WTC11 (cell line): ENCODE measurements around the gene DTL. TPM values are rescaled to one million over a fixed set of nuclear protein-coding genes. Genes with fewer than 3 reads are reported as not detected.

Experiments used
- ATAC-seq: fragments of 200-7000 bp; cut with Tn5 transposase; 2 replicates; pipeline ENCODE4 v1.10.0; 2021; ENCODE audit warnings: mild to moderate bottlenecking, moderate library complexity
- Bru-seq: library from RNA; stranded (reverse); fragments of 400-500 nt; gene quantifications from one replicate; lab custom pipeline; 2021; lab: Mats Ljungman, UMichigan
- CTCF ChIA-PET: fragments of 300-600 bp; sonication (Branson Sonifier 250); formaldehyde crosslinking; loops from one replicate; lab custom pipeline; 2021; ENCODE audit warnings: antibody characterized with exemption; lab: Charles Lee
- POLR2A ChIA-PET: fragments of 350-600 bp; sonication (Branson Sonifier 250); formaldehyde crosslinking; loops from one replicate; lab custom pipeline; 2021; ENCODE audit warnings: antibody characterized with exemption; lab: Charles Lee
- DNase-seq: peaks from one replicate; pipeline ENCODE4 v3.0.0; 2021; ENCODE audit warnings: low spot score
- H3K27ac Mint-ChIP-seq: 2 replicates; pipeline ENCODE4 v1.8.0; 2021; ENCODE audit warnings: mixed read lengths
- H3K27me3 Mint-ChIP-seq: 2 replicates; pipeline ENCODE4 v1.8.0; 2021; ENCODE audit warnings: low read depth, mild to moderate bottlenecking, moderate library complexity, mixed read lengths
- H3K36me3 Mint-ChIP-seq: 2 replicates; pipeline ENCODE4 v1.8.0; 2021; ENCODE audit warnings: mixed read lengths
- H3K4me1 Mint-ChIP-seq: 2 replicates; pipeline ENCODE4 v1.8.0; 2022; ENCODE audit warnings: mixed read lengths
- H3K4me3 Mint-ChIP-seq: 2 replicates; pipeline ENCODE4 v1.8.0; 2021; ENCODE audit warnings: mild to moderate bottlenecking, moderate library complexity, mixed read lengths
- H3K9me3 Mint-ChIP-seq: 2 replicates; pipeline ENCODE4 v1.8.0; 2021; ENCODE audit warnings: mixed read lengths
- CREM ChIP-seq: sonication (generic); formaldehyde crosslinking; IDR thresholded peaks from 2 replicates; pipeline ENCODE4 v1.8.1; 2022; ENCODE audit warnings: mild to moderate bottlenecking, missing genetic modification reagents, moderate library complexity
- CTCF ChIP-seq: fragments of 200-600 bp; IDR thresholded peaks from 2 replicates; pipeline ENCODE4 v1.8.0; 2022; ENCODE audit warnings: antibody characterized with exemption
- E2F4 ChIP-seq: sonication (generic); formaldehyde crosslinking; IDR thresholded peaks from 2 replicates; pipeline ENCODE4 v1.8.1; 2022; ENCODE audit warnings: low read depth, mild to moderate bottlenecking, moderate library complexity, missing genetic modification reagents, borderline replicate concordance
- E2F5 ChIP-seq: sonication (generic); formaldehyde crosslinking; IDR thresholded peaks from 2 replicates; pipeline ENCODE4 v1.8.1; 2022; ENCODE audit warnings: mild to moderate bottlenecking, moderate library complexity, missing genetic modification reagents
- ETV6 ChIP-seq: sonication (generic); formaldehyde crosslinking; IDR thresholded peaks from 2 replicates; pipeline ENCODE4 v1.8.1; 2022; ENCODE audit warnings: mild to moderate bottlenecking, missing genetic modification reagents
- FOXP1 ChIP-seq: sonication (generic); formaldehyde crosslinking; IDR thresholded peaks from 2 replicates; pipeline ENCODE4 v1.8.0; 2022; ENCODE audit warnings: missing genetic modification reagents, mild to moderate bottlenecking, moderate library complexity, borderline replicate concordance
- GABPB1 ChIP-seq: sonication (generic); formaldehyde crosslinking; IDR thresholded peaks from 2 replicates; pipeline ENCODE4 v1.8.1; 2023; ENCODE audit warnings: mild to moderate bottlenecking, missing genetic modification reagents
- GTF2I ChIP-seq: fragments of 250-450 bp; sonication (Bioruptor Pico); conservative IDR thresholded peaks from 2 replicates; pipeline ENCODE4 v1.4.0; 2021; ENCODE audit warnings: mild to moderate bottlenecking
- NFE2L1 ChIP-seq: sonication (generic); formaldehyde crosslinking; IDR thresholded peaks from 2 replicates; pipeline ENCODE4 v1.8.1; 2023; ENCODE audit warnings: missing genetic modification reagents
- NFYB ChIP-seq: sonication (generic); formaldehyde crosslinking; conservative IDR thresholded peaks from 2 replicates; pipeline ENCODE4 v1.8.0; 2022; ENCODE audit warnings: low read depth, missing genetic modification reagents
- SP1 ChIP-seq: sonication (generic); formaldehyde crosslinking; conservative IDR thresholded peaks from 2 replicates; pipeline ENCODE4 v1.8.1; 2022; ENCODE audit warnings: missing genetic modification reagents
- TEAD1 ChIP-seq: sonication (generic); formaldehyde crosslinking; IDR thresholded peaks from 2 replicates; pipeline ENCODE4 v1.8.0; 2022; ENCODE audit warnings: mild to moderate bottlenecking, missing genetic modification reagents
- ZNF232 ChIP-seq: sonication (generic); formaldehyde crosslinking; IDR thresholded peaks from 2 replicates; pipeline ENCODE4 v1.8.0; 2022; ENCODE audit warnings: mild to moderate bottlenecking, missing genetic modification reagents
- ZNF416 ChIP-seq: fragments of 250-450 bp; sonication (Bioruptor Pico); IDR thresholded peaks from 2 replicates; pipeline ENCODE4 v1.9.0; 2021; ENCODE audit warnings: mild to moderate bottlenecking, inconsistent platforms
- long read RNA-seq, 3 experiments: library from RNA in 1 of 3; library from capped mRNA in 1 of 3; library from polyadenylated mRNA in 1 of 3; unstranded in 2 of 3; stranded (forward) in 1 of 3; transcript quantifications; one replicate each; pipeline ENCODE4 v2.0.0, GENCODE V29; 2021
- total RNA-seq: library from RNA; stranded (reverse); gene quantifications from 3 replicates; pipeline ENCODE4 v1.2.3, GENCODE V29; 2021
- TF ChIP-seq, protein P1 (sequence below): sonication (generic); formaldehyde crosslinking; IDR thresholded peaks from 2 replicates; pipeline ENCODE4 v1.8.1; 2023; ENCODE audit warnings: mild to moderate bottlenecking, moderate library complexity, missing genetic modification reagents
- TF ChIP-seq, protein P2 (sequence below): sonication (generic); formaldehyde crosslinking; IDR thresholded peaks from 2 replicates; pipeline ENCODE4 v1.8.0; 2023; ENCODE audit warnings: missing genetic modification reagents, mild to moderate bottlenecking, borderline replicate concordance
- TF ChIP-seq, protein P3 (sequence below): fragments of 250-450 bp; sonication (Bioruptor Pico); IDR thresholded peaks from 2 replicates; pipeline ENCODE4 v1.9.0; 2021; ENCODE audit warnings: mild to moderate bottlenecking, borderline replicate concordance
- TF ChIP-seq, protein P4 (sequence below): fragments of 250-450 bp; sonication (Bioruptor Pico); IDR thresholded peaks from 2 replicates; pipeline ENCODE4 v1.8.0; 2021; ENCODE audit warnings: mild to moderate bottlenecking

The DTL gene
- 38.8 to 52.3 TPM (median 43.0 TPM) in 3 replicates for total RNA-seq
- Bru-seq, nascent RNA = percentile 92 among the genes with signal in this experiment
- long read RNA-seq, experiment 1, full-length matches to known transcripts = 276 of 337 reads
- long read RNA-seq, experiment 1, partial matches to known transcripts = 30 of 337 reads
- long read RNA-seq, experiment 1, other reads (novel, unspliced or antisense) = 31 of 337 reads
- long read RNA-seq, experiment 2, full-length matches to known transcripts = 14 of 49 reads
- long read RNA-seq, experiment 2, partial matches to known transcripts = 17 of 49 reads
- long read RNA-seq, experiment 2, other reads (novel, unspliced or antisense) = 18 of 49 reads
- long read RNA-seq, experiment 3, full-length matches to known transcripts = 22 of 37 reads
- long read RNA-seq, experiment 3, partial matches to known transcripts = 6 of 37 reads
- long read RNA-seq, experiment 3, other reads (novel, unspliced or antisense) = 9 of 37 reads

- Mint-ChIP-seq H3K9me3 (peaks cover 5% of the 10 kb centered on the region; the same call in 1 of the 2 replicates), H3K27me3 (peaks cover 3% of the 10 kb centered on the region; the same call in 1 of the 2 replicates), H3K4me3 (peak within 1 kb of the TSS; percentile 98), H3K4me1 (peaks cover 32% of the 10 kb centered on the region), H3K27ac (peak within 1 kb of the TSS; percentile 99), H3K36me3 (peaks cover 16% of the 10 kb centered on the region)
- ATAC-seq = peak; percentile 92
- peak; percentile 98 for DNase-seq
- CTCF ChIA-PET = interaction anchor here (0.6 to 3.5 kb wide), 86 partner anchors 9 to 1294 kb away, joined by 3 to 75 read pairs (median 4); partner anchors contain the start of genes NEK2, PACC1, PPP2R5A and SLC30A1
- POLR2A ChIA-PET = interaction anchor here (0.5 to 1.9 kb wide), 17 partner anchors 10 to 573 kb away, joined by 3 to 7 read pairs (median 4); partner anchors contain the start of genes ATF3, NEK2, PACC1 and SLC30A1
- TF ChIP-seq, protein P1, sequence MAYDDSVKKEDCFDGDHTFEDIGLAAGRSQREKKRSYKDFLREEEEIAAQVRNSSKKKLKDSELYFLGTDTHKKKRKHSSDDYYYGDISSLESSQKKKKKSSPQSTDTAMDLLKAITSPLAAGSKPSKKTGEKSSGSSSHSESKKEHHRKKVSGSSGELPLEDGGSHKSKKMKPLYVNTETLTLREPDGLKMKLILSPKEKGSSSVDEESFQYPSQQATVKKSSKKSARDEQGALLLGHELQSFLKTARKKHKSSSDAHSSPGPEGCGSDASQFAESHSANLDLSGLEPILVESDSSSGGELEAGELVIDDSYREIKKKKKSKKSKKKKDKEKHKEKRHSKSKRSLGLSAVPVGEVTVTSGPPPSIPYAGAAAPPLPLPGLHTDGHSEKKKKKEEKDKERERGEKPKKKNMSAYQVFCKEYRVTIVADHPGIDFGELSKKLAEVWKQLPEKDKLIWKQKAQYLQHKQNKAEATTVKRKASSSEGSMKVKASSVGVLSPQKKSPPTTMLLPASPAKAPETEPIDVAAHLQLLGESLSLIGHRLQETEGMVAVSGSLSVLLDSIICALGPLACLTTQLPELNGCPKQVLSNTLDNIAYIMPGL = peak; percentile 33
- TF ChIP-seq E2F5 (CRISPR knock-in tag) = peak; percentile 99
- TF ChIP-seq, protein P2, sequence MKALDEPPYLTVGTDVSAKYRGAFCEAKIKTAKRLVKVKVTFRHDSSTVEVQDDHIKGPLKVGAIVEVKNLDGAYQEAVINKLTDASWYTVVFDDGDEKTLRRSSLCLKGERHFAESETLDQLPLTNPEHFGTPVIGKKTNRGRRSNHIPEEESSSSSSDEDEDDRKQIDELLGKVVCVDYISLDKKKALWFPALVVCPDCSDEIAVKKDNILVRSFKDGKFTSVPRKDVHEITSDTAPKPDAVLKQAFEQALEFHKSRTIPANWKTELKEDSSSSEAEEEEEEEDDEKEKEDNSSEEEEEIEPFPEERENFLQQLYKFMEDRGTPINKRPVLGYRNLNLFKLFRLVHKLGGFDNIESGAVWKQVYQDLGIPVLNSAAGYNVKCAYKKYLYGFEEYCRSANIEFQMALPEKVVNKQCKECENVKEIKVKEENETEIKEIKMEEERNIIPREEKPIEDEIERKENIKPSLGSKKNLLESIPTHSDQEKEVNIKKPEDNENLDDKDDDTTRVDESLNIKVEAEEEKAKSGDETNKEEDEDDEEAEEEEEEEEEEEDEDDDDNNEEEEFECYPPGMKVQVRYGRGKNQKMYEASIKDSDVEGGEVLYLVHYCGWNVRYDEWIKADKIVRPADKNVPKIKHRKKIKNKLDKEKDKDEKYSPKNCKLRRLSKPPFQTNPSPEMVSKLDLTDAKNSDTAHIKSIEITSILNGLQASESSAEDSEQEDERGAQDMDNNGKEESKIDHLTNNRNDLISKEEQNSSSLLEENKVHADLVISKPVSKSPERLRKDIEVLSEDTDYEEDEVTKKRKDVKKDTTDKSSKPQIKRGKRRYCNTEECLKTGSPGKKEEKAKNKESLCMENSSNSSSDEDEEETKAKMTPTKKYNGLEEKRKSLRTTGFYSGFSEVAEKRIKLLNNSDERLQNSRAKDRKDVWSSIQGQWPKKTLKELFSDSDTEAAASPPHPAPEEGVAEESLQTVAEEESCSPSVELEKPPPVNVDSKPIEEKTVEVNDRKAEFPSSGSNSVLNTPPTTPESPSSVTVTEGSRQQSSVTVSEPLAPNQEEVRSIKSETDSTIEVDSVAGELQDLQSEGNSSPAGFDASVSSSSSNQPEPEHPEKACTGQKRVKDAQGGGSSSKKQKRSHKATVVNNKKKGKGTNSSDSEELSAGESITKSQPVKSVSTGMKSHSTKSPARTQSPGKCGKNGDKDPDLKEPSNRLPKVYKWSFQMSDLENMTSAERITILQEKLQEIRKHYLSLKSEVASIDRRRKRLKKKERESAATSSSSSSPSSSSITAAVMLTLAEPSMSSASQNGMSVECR (CRISPR knock-in tag) = peak; percentile 64; the same call in 1 of the 2 replicates
- peak; percentile 83 for TF ChIP-seq TEAD1 (CRISPR knock-in tag)
- peak; percentile 83 for TF ChIP-seq NFE2L1 (CRISPR knock-in tag)
- TF ChIP-seq, protein P3, sequence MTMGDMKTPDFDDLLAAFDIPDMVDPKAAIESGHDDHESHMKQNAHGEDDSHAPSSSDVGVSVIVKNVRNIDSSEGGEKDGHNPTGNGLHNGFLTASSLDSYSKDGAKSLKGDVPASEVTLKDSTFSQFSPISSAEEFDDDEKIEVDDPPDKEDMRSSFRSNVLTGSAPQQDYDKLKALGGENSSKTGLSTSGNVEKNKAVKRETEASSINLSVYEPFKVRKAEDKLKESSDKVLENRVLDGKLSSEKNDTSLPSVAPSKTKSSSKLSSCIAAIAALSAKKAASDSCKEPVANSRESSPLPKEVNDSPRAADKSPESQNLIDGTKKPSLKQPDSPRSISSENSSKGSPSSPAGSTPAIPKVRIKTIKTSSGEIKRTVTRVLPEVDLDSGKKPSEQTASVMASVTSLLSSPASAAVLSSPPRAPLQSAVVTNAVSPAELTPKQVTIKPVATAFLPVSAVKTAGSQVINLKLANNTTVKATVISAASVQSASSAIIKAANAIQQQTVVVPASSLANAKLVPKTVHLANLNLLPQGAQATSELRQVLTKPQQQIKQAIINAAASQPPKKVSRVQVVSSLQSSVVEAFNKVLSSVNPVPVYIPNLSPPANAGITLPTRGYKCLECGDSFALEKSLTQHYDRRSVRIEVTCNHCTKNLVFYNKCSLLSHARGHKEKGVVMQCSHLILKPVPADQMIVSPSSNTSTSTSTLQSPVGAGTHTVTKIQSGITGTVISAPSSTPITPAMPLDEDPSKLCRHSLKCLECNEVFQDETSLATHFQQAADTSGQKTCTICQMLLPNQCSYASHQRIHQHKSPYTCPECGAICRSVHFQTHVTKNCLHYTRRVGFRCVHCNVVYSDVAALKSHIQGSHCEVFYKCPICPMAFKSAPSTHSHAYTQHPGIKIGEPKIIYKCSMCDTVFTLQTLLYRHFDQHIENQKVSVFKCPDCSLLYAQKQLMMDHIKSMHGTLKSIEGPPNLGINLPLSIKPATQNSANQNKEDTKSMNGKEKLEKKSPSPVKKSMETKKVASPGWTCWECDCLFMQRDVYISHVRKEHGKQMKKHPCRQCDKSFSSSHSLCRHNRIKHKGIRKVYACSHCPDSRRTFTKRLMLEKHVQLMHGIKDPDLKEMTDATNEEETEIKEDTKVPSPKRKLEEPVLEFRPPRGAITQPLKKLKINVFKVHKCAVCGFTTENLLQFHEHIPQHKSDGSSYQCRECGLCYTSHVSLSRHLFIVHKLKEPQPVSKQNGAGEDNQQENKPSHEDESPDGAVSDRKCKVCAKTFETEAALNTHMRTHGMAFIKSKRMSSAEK (CRISPR knock-in tag) = 0 out of 2 replicates have a peak, but pooled peaks have one; percentile 19
- TF ChIP-seq GTF2I (CRISPR knock-in tag) = no peak
- peak; percentile 64; the same call in 1 of the 2 replicates for TF ChIP-seq FOXP1 (CRISPR knock-in tag)
- peak; percentile 55; the same call in 1 of the 2 replicates for TF ChIP-seq SP1 (CRISPR knock-in tag)
- peak; percentile 55 for TF ChIP-seq ETV6 (CRISPR knock-in tag)
- TF ChIP-seq, protein P4, sequence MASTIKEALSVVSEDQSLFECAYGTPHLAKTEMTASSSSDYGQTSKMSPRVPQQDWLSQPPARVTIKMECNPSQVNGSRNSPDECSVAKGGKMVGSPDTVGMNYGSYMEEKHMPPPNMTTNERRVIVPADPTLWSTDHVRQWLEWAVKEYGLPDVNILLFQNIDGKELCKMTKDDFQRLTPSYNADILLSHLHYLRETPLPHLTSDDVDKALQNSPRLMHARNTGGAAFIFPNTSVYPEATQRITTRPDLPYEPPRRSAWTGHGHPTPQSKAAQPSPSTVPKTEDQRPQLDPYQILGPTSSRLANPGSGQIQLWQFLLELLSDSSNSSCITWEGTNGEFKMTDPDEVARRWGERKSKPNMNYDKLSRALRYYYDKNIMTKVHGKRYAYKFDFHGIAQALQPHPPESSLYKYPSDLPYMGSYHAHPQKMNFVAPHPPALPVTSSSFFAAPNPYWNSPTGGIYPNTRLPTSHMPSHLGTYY (CRISPR knock-in tag) = no peak
- peak; percentile 93 for TF ChIP-seq E2F4 (CRISPR knock-in tag)
- peak; percentile 66; the same call in 1 of the 2 replicates for TF ChIP-seq CTCF
- peak; percentile 92 for TF ChIP-seq CREM
- TF ChIP-seq ZNF416 (CRISPR knock-in tag) = no peak
- peak; percentile 35; the same call in 1 of the 2 replicates for TF ChIP-seq ZNF232 (CRISPR knock-in tag)
- TF ChIP-seq GABPB1 = no peak; the same call in 1 of the 2 replicates
- TF ChIP-seq NFYB (CRISPR knock-in tag) = peak; percentile 70
These were observed at the start of gene DTL, which contains the start of gene INTS7 for GRCh38 chr1:212035123-212035834. Gene DTL (plus strand): TSS chr1:212035748. CDS start chr1:212035891, 143 bp downstream. Gene INTS7 (minus strand): TSS chr1:212035557. CDS start chr1:212035437, 120 bp downstream.
